Measurements from ENCODE around the gene LYRM4.

Gene LYRM4

DNA sequence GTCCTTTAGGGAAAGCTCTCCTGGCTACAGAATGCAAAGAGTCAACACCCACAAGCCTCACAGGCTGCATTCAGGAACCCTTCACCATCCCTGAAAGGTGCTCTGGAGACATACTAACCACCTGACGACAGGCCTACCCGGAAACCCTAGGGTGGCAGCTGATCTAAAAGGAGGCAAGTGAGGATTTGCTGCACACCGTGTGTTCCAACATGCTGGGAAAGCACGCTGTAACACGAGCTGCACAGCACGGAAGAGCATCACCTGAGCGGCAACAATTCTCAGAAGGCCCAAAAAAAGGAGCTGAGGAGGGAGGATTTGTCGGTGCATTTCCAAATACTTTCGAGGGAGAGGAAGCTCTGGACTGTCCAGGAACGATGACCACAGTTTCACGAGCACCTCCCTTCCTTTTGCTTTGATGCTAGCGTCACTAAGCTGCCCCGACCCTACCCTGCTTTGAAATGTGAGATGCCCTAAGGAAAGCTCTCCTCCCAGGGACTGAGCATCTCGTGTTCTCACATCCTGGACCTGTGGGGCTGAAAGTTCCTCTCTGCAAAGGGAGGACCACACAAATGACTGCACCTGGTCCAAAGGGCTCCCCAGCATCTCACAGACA lies 88.6 kb downstream of the LYRM4 start:
- no peak for DNase-seq

DNA sequence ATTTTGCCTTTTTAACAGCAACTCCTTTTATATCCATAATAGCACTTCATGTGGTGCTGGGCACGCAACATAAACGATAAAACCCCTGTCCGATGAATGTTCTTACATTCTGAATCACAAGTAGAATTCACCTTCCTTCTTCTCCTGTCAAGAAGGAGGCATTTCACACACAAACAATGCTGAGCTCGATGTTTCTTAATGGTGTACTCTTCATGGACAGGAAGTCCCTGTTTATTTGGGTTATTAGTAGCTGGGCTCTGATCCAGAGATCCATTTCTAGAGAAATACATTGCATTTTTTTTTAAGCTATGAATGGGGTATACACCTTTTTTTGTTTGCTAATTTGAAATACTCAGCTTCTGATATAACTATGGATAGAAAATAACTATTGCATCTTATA lies 93.2 kb downstream of the LYRM4 start:
- no peak for DNase-seq

DNA sequence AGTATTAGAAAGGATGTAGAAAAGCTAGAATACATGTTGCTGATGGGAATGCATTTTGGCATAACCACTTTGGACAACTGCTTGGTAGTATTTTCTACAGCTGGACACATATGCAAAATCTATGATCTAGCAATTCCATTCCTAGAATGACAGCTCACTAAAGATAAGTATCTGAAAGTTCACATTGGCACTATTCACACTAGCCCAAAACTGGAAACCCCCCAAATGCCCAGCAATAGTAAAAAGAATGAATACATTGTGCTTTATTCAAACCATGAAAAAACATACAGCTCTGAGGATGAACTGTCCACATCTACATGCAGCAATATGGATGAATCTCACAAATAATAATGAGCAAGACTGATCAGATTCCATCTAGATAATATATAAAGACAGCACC lies 96.7 kb downstream of the LYRM4 start:
- DNase-seq = no peak

DNA sequence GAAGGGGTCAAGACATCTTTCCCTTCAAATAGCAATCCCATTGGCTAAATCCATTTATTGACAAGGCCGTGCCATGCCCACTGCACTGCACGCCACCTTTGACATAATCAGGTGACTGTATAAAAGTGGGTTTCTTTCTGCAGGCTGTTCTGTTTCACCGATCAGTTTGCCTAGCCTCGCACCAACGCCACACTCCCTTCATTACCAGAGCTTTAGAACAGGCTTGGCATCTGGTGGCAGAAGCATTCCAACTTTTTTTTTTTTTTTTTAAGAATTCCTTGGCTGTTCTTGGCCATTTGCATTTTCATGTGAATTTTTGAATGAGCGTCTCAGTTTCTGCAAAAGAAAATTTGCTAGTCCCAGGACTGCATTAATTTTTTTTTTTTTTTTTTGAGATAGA lies 97.5 kb downstream of the LYRM4 start:
- peak in 1 of 2 experiments; percentile 56 for DNase-seq

DNA sequence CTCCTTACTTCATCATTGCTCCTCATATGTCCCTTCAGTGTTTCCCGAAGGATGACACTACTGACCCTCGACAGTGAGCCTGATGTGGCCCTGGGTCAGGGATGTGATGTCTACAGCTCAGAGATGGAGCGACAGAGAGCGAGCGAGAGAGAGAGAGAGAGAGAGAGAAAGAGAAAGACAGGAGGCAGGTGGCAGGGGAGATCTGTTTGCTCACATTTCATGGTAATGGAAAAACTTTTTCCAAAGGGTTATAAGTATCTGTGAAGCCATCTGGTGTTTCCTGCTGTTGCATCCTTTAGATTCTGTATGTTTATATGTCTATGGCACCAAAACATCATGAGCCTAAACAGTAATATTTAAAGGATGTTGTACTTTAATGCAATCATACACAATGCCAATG lies 98.4 kb downstream of the LYRM4 start:
- DNase-seq = peak in 1 of 2 experiments; percentile 4

DNA sequence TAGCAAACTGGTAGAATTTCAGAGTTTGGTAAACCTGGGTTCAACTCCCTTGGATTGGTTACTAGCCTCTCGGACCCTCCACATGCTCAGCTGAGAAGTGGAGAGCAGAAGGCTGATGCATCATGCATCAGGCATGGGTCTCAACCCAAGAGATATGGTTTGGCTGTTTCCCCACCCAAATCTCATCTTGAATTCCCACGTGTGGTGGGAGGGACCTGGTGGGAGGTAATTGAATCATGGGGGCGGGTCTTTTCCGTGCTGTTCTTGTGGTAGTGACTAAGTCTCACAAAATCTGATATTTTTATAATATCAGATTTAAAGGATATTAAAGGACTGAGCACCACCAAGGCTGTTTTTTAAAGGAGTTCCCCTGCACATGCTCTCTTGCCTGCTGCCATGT lies 100.5 kb downstream of the LYRM4 start:
- no peak for DNase-seq

DNA sequence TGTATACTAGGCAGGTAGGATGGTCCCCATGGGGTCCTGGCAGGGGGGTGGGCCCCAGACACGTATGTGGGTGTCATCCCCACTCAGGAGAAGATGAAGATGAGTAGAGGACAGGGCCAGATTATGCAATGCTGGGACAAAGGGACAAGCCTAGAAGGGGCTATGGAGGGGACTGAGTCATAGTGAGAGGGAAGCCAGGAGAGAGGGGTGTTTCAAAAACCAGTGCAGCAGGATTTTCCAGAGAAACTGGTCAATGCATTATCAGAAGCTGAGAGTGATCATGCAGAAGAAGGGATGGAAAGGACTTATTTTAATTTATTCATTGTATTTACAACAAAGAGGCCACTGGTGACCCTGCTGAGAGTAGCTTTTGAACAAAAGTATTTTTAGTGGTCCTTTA lies 101.6 kb downstream of the LYRM4 start:
- no peak for DNase-seq

DNA sequence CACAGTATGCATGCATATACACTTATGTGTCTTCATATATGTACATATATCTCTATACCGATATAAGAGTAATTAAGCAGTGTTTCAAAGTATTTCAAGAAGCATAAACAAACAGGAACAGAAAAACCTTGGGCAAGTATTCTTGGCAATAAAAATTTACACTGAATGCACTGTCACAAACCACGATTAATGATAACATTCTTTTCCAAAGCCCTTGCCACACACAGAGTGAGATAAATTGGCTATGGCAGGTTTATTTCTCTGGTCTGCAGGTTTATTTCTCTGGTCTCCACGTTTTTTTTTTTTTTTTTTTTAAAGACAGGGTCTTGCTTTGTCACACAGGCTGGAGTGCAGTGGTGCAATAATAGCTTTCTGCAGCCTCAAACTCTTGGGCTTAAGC lies 102.6 kb downstream of the LYRM4 start:
- DNase-seq = no peak

DNA sequence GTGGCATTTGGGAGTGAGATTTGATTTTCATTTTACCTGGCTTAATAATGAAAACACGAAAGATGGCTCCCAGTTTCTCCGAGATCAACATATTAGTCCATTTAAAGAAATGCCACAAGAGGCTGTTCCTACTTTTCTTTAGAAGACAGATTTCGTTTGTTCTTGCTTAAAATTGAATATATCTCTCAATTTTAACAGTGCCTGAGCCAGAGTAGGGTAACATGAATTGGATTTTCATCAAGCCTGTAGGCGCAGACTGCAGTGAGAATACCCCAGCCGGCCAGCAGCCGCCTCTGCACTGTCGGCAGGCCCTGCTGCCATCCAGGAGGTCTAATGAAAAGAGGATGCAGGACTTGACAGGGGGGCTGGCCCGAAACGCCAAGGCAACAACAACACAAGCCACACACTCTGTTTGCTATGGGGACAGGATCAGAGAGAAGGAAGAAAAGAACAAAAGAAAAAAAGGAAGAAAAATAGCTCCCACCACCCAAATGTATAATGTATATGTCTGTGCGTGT lies 103.1 kb downstream of the LYRM4 start:
- no peak for DNase-seq

DNA sequence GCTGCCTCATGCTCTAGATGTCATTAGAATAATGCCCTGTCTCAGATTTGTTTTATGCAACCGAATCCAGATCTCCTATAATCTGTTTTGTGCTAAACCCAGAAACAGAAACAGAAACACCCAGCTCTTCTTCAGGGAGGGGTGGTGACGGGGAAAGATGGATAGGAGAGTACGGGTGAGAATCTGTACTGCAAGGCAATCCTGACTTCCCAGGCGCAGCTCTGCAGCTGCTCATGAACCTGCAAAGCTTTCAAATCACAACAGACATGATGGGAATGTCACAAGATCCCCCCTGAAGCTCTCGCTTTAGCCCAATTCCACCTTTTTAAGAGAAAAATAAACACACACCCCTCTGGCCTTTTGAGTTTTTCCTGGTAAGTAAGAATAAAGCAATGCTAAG lies 104.1 kb downstream of the LYRM4 start:
- DNase-seq = no peak

DNA sequence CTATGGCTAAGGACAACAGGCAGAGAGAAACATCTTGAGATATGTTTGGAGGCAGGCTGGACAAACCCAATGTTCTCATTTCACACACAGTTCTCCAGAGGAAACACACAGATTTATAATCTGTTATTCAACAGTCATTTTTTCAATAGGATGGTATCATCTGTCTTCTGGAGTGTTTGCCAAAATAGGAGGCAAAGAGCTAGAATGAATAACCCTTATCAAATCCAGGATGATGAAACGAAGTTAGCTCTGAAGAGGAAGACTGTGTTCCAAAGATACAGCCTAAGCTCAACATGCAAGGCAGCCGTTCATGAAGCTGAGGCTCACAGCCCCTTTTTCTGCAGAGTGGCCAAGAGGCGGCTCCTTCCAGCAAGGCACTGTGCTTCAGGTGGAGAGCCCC lies 104.8 kb downstream of the LYRM4 start:
- no peak for DNase-seq

DNA sequence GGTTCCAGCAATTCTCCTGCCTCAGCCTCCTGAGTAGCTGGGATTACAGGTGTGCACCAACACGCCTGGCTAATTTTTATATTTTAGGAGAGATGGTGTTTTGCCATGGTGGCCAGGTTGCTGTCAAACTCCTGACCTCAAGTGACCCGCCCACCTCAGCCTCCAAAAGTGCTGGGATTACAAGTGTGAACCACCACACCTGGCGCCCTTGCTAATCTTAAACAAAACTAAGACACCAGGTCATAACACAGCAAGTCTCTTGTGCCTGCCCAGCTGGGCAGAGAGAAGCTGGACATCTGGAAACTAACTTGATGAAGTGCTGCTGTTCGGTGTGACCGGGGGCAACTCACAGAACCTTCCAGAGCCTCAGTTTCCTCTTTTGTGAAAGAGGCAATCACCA lies 107.6 kb downstream of the LYRM4 start:
- no peak for DNase-seq

DNA sequence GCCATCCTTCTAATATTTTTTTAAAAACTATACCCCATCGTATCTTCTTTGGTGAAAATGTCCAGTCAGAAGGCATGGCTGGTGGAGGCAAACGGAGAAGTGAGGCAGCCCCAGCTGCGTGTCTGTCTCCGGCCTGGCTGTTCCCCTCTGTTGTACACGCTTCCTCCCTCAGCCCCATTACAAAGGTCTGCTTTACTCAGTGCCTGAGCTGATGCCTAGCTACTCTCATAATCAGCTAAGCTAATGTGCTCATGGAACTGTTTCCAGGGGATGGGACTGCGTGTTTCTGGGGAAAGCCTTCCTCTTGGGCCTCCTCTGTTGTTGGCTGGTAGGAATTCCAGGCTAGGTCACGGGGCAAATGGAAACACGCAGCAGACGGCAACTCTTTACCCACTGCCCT lies 108.3 kb downstream of the LYRM4 start:
- DNase-seq = no peak

DNA sequence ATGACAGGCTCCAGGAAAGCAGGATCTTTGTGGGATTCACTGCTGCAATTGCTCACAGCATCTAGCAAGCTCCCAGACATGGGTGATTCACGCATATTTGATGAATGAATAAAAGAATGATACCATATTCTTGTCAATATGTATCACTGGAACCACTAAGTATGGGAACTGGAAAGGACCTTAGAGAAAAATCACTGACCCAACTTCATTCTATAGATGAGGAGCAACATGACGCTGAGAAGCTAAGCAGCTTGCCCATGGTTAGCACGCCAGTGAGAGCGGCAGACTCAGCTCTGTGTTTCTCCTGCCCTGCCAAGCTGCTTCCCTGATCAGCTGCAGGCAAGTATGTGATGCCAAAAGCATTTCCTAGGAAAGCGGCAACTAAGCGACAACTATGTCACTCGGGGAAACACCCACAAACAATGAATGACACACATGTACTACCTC lies 108.8 kb downstream of the LYRM4 start:
- peak in 1 of 2 experiments; percentile 24 for DNase-seq

DNA sequence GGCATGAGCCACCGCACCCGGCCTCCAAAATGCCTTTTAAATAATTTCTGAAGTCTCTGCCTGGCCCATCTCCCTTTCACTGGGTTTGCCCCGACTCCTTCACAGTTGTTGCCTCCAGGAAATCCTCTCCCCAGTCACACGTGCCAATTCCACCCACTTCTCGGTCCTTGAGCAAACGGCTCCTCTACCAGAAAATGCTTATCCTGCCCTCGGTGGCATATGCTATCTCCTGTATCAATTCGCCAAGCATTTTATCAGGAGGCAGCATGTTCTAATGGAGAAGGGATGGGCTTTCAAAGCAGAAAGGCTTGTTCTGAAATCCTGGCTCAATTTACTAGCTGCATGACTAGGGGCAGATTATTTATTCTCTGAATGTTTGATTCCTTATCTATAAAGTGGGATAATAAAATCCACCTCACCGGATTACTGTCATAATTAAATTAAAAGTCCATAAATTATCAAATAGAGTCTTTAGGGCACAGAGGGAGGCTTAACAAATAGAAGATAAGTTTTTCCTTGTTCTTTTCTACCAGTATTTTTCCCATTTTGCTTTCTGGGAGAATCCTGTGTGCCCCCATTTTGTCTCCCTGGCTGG lies 109.3 kb downstream of the LYRM4 start:
- no peak for DNase-seq

DNA sequence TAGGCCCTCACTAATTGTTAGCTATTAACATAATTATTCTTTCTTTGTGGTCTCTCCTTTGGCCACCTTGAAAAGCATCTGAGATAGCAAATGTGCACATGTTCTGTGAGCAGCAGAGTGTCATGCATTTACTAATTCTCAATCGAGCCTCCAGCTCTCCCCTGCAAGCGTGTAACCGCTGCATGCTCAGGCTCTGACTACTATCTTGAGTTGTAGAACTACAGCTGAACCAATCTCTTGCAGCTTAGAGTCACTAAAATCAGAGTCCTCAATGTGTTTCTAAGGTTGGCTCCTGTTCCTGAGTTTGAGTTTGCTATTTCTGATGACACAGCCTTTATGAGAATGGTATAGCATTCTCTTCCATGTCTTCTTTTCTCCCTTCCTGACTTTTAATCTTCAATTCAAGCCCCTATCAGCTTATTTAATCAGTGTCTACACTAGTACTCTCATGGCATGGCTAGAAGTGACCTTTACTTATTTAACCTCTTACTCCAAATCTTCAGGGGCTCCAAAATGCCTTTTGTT lies 110.1 kb downstream of the LYRM4 start:
- DNase-seq = no peak

DNA sequence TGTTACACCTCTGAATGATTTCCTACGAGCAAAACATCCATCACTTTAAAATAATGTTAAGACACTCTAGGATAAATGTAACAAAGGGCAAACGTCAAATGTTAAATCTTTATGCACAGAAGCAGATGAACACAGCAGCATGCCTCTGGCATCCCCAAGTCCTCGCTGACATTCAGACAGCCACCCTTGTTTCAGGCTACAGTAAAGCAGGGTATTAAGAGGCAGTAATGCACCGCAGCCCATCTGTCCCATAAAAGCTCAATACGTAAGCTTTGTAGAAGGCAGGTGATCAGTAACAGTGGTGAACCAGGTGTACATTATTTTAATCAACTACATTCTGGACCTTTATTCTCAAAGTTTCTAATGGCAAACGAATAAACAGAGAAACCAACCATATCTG lies 110.9 kb downstream of the LYRM4 start:
- no peak for DNase-seq

DNA sequence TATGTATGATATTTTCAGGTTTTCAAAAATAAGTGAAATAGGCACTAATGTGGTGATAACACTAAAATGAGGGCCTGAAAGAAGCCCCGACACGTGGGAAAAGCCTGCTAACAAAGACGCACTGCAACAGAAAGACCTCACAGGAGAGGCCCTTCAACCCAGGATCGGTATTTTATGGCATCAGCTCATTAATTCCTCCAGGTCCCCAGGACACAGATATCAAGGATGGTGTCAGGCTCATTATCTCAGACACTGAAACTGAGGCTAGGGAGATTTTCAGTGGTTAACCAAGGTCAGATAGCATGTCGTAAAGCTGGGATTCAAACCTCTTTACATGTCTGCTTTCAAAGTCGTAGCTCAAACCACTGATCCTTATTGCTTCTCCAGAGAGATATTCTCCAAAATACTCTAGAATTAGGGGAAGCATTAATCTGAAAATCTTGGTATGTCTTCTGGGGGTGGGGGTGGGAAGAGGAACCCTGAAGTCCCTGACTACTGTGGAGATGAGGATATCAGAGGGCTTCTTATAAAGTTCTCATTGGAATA lies 111.5 kb downstream of the LYRM4 start:
- no peak for DNase-seq

DNA sequence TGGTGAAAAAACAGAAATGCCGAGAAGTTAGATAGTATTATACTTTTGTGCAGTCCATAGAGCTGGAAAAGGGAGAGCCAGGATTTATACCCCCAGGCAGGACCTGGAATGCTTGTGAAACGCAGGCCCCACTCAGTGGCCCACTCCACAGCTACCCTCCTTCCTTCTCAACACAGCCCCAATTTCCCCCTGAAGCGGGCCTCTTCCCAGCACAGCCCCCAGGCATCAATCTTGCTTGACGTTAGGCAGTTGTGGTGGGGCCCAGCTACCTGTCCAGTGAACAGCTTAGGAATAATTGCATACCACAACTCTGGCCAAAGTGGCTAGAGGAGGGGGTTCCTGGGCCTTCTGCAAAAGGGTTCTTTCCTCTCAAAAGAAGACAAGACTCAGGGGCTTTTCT lies 114.4 kb downstream of the LYRM4 start:
- no peak for DNase-seq

DNA sequence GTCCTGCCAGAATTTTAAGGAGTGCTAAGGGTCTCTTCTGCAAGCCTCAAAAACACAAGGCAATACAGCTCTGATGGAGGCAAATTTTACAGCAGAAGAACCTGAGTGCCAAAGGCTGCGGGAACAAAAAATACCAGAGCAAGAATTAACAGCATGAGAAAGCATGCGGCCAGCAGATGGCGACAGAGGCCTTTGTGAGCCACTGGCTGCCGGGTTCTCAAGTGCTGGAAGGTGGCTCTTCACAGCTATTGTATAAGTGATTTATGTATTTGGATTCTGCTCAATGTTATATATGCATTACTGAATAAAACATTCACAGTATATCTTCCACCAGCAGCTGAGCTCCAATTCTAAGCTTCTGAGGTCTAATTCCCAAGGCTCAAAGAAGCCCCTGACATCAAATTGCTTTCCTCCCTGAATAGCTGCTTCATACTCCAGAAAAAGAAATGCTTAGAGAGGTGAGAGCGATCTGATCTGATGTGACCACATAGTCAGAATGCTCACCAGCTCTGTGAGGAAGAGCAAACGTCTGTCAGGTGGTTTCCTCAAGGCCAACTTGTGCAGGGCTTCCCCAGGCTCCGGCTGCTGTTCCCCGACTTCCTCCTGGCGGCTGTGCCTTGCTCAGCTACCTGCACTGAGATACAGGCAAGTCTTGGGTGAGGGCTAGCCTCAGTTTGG lies 117.0 kb downstream of the LYRM4 start:
- peak; percentile 71 to 85 for DNase-seq

DNA sequence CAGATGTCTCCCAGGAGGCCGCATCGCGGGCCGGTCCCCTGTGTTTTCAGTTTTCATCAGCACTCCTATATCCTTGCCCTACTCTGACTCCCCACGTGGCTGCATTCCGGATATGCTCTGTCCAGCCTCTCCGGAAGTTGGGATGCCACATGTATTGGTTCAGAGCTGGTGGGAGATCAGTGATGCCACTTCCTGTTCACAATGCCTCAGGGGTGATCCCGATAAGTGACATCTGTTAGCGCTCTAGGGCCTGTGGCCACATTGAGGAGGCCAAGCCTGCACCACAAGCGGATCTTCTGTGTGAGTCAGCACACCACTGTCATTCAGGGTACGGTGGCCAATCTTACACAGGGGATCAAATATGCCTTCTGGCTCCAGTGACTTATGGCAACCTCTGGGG lies 117.8 kb downstream of the LYRM4 start:
- no peak for DNase-seq

DNA sequence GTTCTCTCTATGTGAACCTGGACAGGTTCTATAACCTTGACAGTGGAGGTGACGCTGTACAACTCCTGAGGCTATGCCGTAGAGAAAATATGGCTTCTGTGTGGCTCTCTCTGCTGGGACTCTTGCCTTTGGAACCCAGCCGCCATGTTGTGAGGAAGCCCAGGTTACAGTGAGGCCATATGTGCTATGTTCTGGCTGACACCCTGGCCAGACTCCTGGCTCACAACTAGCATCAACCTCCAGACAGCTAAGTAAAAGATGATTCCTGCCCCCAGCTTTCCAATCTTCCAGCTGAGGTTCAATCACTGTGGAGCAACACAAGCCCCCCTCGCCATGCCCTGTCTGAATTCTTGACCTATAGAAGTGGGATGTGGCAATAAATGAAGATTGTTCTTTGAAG lies 118.6 kb downstream of the LYRM4 start:
- DNase-seq = no peak

DNA sequence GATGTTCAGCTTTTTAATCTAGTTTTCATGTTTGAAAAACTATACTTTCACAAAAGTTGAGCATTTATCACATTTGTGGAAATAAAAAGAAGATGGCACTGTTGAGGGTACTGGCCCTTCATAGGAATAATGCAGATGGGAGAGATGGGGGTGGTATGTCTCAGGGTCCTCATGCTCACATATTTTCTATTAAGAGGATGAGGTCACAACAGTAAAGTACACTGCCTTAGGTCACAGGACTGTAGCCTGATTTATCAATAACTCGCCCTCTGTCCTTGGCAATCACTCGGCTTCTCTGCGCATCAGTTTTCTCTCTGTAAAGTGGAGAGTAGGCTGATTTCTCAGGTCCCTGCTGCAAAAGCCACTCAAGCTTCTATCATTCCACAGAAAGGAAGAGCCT lies 119.7 kb downstream of the LYRM4 start:
- no peak for DNase-seq
